PFSK-1 (cell line): ENCODE measurements around the gene DNAJA4.

Source experiments
- POLR2AphosphoS5 ChIP-seq: IDR thresholded peaks from 2 replicates; pipeline ENCODE4 v1.6.1; 2012; ENCODE audit warnings: low read depth, mild to moderate bottlenecking, control low read depth, low read length, moderate library complexity
- REST ChIP-seq, 2 experiments: IDR thresholded peaks; 2 replicates each; pipeline versions ENCODE4 v1.6.1 to v1.8.0; 2011 to 2012; ENCODE audit warnings: low read depth in 2 of 2, low read length in 2 of 2, control low read depth in 1 of 2, inconsistent platforms in 1 of 2, mild to moderate bottlenecking in 1 of 2, moderate library complexity in 1 of 2; ENCODE audit not compliant: insufficient read depth in 1 of 2

- no peak for TF ChIP-seq POLR2AphosphoS5
- TF ChIP-seq REST (IDR thresholded peaks at IDR 0.05; ENCODE audit: insufficient read depth in 1 of 2, low read depth in 2 of 2, low read length in 2 of 2) = no peak
Measured at GRCh38 chr15:78284758-78285157, 20.4 kb downstream of the DNAJA4 start.
